ENCODE measurements around the gene NEK11.

Gene NEK11

DNA sequence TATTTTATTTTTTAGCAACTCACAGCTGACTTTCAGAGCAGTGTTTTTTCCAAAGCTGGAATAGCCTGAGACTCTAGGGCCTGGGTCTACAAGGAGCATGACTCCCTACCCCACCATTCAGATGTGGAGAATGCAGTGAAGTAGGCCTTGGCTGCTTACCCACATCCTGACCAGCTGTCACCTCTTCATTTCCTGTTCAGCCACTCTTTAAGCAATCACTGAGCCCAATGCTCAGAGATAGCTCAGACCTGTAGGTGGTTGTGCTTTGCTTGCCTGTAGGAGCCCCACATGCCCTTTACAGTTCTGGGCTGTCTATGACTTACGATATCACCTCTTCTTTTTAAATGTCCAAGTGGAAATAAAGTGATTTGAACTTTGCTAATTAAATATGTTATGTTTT lies 148.1 kb downstream of the NEK11 start:
- no peaks in the 10 kb centered on the region for H3K79me2 ChIP-seq (ENCODE audit: control insufficient read depth, insufficient read depth, low read length, unreplicated experiment)
- no peaks in the 10 kb centered on the region for H3K4me1 ChIP-seq (ENCODE audit: control insufficient read depth, insufficient read depth, low read length, unreplicated experiment)
- no peak overlapping the region for H2AFZ ChIP-seq (ENCODE audit: low read length, unreplicated experiment)
- no peaks in the 10 kb centered on the region for H3K27me3 ChIP-seq (ENCODE audit: insufficient read depth, low read length)
- no peak overlapping the region for H3K27ac ChIP-seq (ENCODE audit: low read depth, low read length)
- no peaks in the 10 kb centered on the region for H3K36me3 ChIP-seq (ENCODE audit: insufficient read depth, low read length)
- no peak overlapping the region for H3K4me3 ChIP-seq (ENCODE audit: low read depth, low read length)

DNA sequence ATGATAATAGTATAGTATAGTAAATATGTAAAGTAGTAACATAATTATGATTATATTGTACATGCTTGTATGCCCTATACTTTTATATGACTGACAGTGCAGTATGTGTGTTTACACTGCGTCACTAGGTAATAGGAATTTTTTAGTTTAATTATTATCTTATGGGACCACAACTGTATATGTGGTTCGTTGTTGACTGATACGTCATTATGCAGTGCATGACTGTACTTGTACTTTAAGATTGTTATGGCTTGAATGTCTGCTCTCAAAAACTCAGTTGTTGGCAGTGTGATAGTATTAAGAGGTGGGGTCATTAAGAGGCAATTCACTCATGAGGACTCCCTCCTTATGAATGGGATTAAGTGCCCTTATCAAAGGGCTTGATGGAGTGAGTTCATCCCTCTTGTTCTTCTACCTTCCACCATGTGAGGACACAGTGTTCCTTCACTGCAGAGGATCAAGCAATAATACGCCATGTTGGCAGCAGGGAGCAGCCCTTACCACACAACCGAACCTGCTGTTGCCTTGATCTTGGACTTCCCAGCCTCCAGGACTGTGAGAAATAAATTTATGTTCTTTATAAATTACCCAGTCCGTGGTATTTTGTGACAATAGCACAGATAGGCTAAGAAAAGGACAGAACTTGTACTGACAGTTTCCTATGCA lies 152.2 kb downstream of the NEK11 start:
- no peak overlapping the region for H3K27ac ChIP-seq (ENCODE audit: low read depth, low read length)
- H3K4me1 ChIP-seq (ENCODE audit: control insufficient read depth, insufficient read depth, low read length, unreplicated experiment): no peaks in the 10 kb centered on the region
- H3K4me3 ChIP-seq (ENCODE audit: low read depth, low read length): no peak overlapping the region
- no peaks in the 10 kb centered on the region for H3K79me2 ChIP-seq (ENCODE audit: control insufficient read depth, insufficient read depth, low read length, unreplicated experiment)
- H2AFZ ChIP-seq (ENCODE audit: low read length, unreplicated experiment): no peak overlapping the region
- no peaks in the 10 kb centered on the region for H3K27me3 ChIP-seq (ENCODE audit: insufficient read depth, low read length)
- no peaks in the 10 kb centered on the region for H3K36me3 ChIP-seq (ENCODE audit: insufficient read depth, low read length)

DNA sequence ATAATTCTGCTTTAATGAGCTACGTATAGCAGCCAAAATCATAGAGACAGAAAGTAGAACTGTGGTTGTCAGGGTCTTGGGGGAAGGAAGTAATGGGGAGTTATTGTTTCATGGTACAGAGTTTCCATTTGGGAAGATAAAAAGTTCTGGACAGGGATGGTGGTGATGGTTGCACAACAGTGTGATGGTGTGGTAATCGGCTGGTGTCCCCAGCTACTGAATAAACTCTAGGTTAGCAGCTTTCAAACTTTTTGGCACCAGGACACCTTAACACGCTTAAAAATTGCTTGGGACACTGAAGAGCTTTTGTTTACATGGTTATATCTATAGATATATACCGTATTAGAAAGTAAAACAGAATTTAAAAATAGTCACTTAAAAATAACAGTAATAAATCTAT lies 166.0 kb downstream of the NEK11 start:
- H3K27me3 ChIP-seq (ENCODE audit: insufficient read depth, low read length): no peaks in the 10 kb centered on the region
- no peaks in the 10 kb centered on the region for H3K79me2 ChIP-seq (ENCODE audit: control insufficient read depth, insufficient read depth, low read length, unreplicated experiment)
- H3K36me3 ChIP-seq (ENCODE audit: insufficient read depth, low read length): no peaks in the 10 kb centered on the region
- H2AFZ ChIP-seq (ENCODE audit: low read length, unreplicated experiment): no peak overlapping the region
- H3K27ac ChIP-seq (ENCODE audit: low read depth, low read length): no peak overlapping the region
- H3K4me3 ChIP-seq (ENCODE audit: low read depth, low read length): no peak overlapping the region
- no peaks in the 10 kb centered on the region for H3K4me1 ChIP-seq (ENCODE audit: control insufficient read depth, insufficient read depth, low read length, unreplicated experiment)

DNA sequence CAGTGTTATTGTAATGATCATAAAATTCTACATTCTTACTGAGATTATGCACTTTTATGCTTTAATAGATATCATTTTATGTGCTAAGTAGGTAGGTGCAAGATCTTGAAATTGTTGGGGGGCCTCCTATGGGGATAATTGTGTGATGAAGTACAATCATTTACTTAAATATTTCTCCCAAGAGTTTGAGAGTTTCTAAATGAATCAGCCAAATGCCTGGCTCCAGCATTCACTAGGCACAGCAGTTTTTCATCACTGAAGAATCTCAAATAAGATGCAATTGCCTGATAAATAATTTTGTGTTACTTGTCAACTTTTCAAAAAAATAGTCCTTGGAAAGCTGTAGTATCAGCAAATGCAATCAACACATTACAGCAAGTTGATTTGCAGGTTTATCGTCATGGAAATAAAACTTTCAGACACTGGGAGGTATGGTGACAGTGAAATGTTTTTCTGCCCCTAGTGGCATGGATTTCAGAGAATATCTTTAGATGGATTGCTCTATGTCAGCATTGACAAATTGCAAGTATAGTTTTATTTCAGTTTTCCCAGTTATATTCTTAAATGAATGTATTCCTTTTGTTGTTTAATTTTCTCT lies 167.1 kb downstream of the NEK11 start:
- H3K27me3 ChIP-seq (ENCODE audit: insufficient read depth, low read length): no peaks in the 10 kb centered on the region
- no peak overlapping the region for H3K4me3 ChIP-seq (ENCODE audit: low read depth, low read length)
- no peaks in the 10 kb centered on the region for H3K79me2 ChIP-seq (ENCODE audit: control insufficient read depth, insufficient read depth, low read length, unreplicated experiment)
- H3K27ac ChIP-seq (ENCODE audit: low read depth, low read length): no peak overlapping the region
- H3K4me1 ChIP-seq (ENCODE audit: control insufficient read depth, insufficient read depth, low read length, unreplicated experiment): no peaks in the 10 kb centered on the region
- no peaks in the 10 kb centered on the region for H3K36me3 ChIP-seq (ENCODE audit: insufficient read depth, low read length)
- H2AFZ ChIP-seq (ENCODE audit: low read length, unreplicated experiment): no peak overlapping the region

DNA sequence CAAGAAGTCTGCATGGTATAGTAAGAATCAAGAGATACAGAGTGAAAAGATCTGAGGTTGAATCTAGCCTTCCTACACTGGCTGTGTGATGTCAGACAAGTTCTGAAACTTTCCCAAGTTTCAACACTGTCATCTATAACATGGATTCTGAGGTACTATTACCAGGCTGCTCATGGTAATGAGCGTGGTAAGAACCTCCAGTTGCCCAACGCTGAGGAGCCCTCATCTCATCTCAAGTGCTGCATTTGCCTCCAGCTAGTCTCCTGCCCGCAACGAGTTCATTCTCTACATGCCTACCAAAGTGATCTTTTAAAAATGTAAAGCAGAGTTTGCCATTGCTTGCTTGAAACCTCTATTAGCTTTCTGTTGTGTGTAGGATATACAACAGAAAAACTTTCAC lies 168.1 kb downstream of the NEK11 start:
- no peak overlapping the region for H3K27ac ChIP-seq (ENCODE audit: low read depth, low read length)
- H2AFZ ChIP-seq (ENCODE audit: low read length, unreplicated experiment): no peak overlapping the region
- no peaks in the 10 kb centered on the region for H3K36me3 ChIP-seq (ENCODE audit: insufficient read depth, low read length)
- no peak overlapping the region for H3K4me3 ChIP-seq (ENCODE audit: low read depth, low read length)
- H3K79me2 ChIP-seq (ENCODE audit: control insufficient read depth, insufficient read depth, low read length, unreplicated experiment): no peaks in the 10 kb centered on the region
- H3K4me1 ChIP-seq (ENCODE audit: control insufficient read depth, insufficient read depth, low read length, unreplicated experiment): no peaks in the 10 kb centered on the region
- no peaks in the 10 kb centered on the region for H3K27me3 ChIP-seq (ENCODE audit: insufficient read depth, low read length)

DNA sequence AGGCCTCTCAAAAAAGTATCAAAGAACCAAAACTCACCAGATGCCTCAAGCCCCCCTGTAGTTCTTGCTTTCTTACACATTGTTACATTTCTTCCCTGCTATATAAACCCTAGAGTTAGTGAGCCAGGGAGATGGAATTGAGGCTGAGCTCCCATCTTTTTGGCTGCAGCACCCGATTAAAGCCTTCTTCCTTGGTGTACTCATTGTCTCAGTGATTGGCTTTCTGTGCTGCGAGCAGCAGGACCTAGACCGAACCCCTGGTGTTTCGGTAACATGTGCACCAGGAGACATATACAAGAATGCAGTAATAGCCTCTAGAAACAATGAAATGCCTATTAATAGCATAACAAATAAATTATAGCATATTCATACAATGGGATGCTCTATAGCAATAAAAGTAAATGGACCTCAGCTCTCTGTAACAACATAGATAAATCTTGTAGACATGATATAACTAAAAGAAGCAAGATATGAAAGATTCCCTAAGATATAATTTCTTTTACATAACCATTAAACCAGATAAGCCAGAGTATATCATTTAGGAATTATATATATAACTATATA lies 174.0 kb downstream of the NEK11 start:
- Histone ChIP-seq H3K27ac (ENCODE audit: low read depth, low read length) (no peak overlapping the region), H3K79me2 (ENCODE audit: control insufficient read depth, insufficient read depth, low read length, unreplicated experiment) (no peaks in the 10 kb centered on the region), H3K4me3 (ENCODE audit: low read depth, low read length) (no peak overlapping the region), H3K4me1 (ENCODE audit: control insufficient read depth, insufficient read depth, low read length, unreplicated experiment) (no peaks in the 10 kb centered on the region), H3K36me3 (ENCODE audit: insufficient read depth, low read length) (no peaks in the 10 kb centered on the region), H2AFZ (ENCODE audit: low read length, unreplicated experiment) (no peak overlapping the region), H3K27me3 (ENCODE audit: insufficient read depth, low read length) (no peaks in the 10 kb centered on the region)

DNA sequence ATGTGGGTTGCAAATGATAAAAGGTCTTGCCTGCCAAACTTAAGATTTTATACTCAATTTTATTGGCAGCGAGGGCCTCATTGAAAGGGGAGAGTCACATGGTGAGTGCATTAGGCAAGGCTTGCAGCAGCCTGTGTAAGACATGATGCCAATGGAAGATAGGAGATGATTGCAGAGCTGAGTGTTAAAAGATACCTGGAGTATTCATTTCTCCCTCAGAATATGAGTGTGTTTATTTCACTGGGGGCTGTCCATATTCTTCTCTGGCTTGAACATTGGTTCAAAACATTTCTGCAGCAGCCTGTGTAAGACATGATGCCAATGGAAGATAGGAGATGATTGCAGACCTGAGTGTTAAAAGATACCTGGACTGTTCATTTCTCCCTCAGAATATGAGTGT lies 189.7 kb downstream of the NEK11 start:
- H3K27me3 ChIP-seq (ENCODE audit: insufficient read depth, low read length): no peaks in the 10 kb centered on the region
- no peaks in the 10 kb centered on the region for H3K36me3 ChIP-seq (ENCODE audit: insufficient read depth, low read length)
- no peak overlapping the region for H2AFZ ChIP-seq (ENCODE audit: low read length, unreplicated experiment)
- H3K4me3 ChIP-seq (ENCODE audit: low read depth, low read length): peak overlapping the region; percentile 57; the same call in 1 of the 2 replicates
- H3K79me2 ChIP-seq (ENCODE audit: control insufficient read depth, insufficient read depth, low read length, unreplicated experiment): no peaks in the 10 kb centered on the region
- H3K4me1 ChIP-seq (ENCODE audit: control insufficient read depth, insufficient read depth, low read length, unreplicated experiment): peaks cover 30% of the 10 kb centered on the region
- H3K27ac ChIP-seq (ENCODE audit: low read depth, low read length): peak overlapping the region; percentile 95

DNA sequence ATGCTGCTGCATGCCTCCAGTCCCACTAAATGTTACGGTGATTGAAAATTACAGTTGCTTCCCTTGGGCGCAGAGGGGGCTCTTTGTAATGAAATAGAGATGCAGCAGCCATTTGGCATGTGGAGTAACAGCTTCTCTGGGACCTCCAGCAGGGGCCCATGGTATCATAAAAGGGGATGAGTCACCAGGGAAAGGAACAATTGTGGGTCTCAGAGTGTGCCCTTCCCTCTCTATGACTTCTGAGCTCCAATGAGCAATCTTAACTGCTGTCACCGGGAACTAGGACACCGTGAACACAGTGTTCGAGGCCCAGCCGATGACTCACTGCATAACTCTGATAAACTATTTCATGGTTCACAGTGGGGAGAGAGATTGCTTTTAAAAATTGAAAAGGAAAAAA lies 190.1 kb downstream of the NEK11 start:
- Histone ChIP-seq H3K79me2 (ENCODE audit: control insufficient read depth, insufficient read depth, low read length, unreplicated experiment) (no peaks in the 10 kb centered on the region), H2AFZ (ENCODE audit: low read length, unreplicated experiment) (peak overlapping the region; percentile 97), H3K4me1 (ENCODE audit: control insufficient read depth, insufficient read depth, low read length, unreplicated experiment) (peaks cover 32% of the 10 kb centered on the region), H3K27ac (ENCODE audit: low read depth, low read length) (peak overlapping the region; percentile 95), H3K27me3 (ENCODE audit: insufficient read depth, low read length) (no peaks in the 10 kb centered on the region), H3K36me3 (ENCODE audit: insufficient read depth, low read length) (no peaks in the 10 kb centered on the region), H3K4me3 (ENCODE audit: low read depth, low read length) (peak overlapping the region; percentile 57)

DNA sequence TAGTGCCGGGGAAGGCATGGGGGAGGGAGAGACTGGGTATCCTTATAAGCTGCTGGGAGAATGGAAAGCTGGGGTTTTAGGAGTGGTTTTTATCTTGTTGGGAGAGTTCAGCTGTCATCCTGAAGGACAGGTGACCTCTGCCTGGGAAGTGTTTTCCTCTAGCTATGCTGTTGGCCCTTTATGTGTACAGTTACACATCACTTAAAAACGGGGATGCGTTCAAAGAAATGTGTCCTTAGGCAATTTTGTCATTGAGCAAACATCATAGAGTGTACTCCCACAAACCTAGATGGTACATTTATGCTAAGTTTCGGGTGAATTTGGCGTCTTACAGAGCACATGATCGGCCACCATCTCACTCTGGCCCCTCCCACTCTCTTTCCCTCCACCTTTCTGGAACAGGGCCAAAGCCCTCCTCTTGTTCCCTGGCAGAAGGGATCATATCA lies 190.6 kb downstream of the NEK11 start:
- Histone ChIP-seq H3K4me1 (ENCODE audit: control insufficient read depth, insufficient read depth, low read length, unreplicated experiment) (peaks cover 36% of the 10 kb centered on the region), H3K27ac (ENCODE audit: low read depth, low read length) (peak overlapping the region; percentile 95), H3K27me3 (ENCODE audit: insufficient read depth, low read length) (no peaks in the 10 kb centered on the region), H3K36me3 (ENCODE audit: insufficient read depth, low read length) (no peaks in the 10 kb centered on the region), H2AFZ (ENCODE audit: low read length, unreplicated experiment) (peak overlapping the region; percentile 97), H3K4me3 (ENCODE audit: low read depth, low read length) (peak overlapping the region; percentile 57), H3K79me2 (ENCODE audit: control insufficient read depth, insufficient read depth, low read length, unreplicated experiment) (no peaks in the 10 kb centered on the region)

DNA sequence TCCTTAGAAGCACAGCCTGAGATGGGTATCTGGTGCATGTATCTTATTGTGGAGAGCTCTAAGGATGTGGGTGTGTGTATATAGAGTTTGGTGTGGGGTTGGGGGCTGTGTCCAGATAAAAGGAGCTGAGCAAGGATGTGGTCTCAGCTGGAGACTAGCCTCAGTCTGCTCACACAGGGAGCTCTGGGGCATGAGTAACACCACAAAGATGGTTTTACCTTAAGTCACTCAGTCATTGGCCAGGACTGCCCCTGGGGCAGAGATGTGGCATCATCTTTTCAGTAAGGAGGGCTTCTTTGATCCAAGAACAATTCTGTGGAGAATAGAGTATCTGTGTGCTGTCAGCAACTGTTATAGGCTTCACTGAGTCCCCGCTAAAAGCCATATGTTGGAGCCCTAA lies 191.5 kb downstream of the NEK11 start:
- H2AFZ ChIP-seq (ENCODE audit: low read length, unreplicated experiment): peak overlapping the region; percentile 97
- peak overlapping the region; percentile 95 for H3K27ac ChIP-seq (ENCODE audit: low read depth, low read length)
- no peaks in the 10 kb centered on the region for H3K27me3 ChIP-seq (ENCODE audit: insufficient read depth, low read length)
- no peaks in the 10 kb centered on the region for H3K79me2 ChIP-seq (ENCODE audit: control insufficient read depth, insufficient read depth, low read length, unreplicated experiment)
- H3K36me3 ChIP-seq (ENCODE audit: insufficient read depth, low read length): no peaks in the 10 kb centered on the region
- H3K4me1 ChIP-seq (ENCODE audit: control insufficient read depth, insufficient read depth, low read length, unreplicated experiment): peaks cover 36% of the 10 kb centered on the region
- no peak overlapping the region for H3K4me3 ChIP-seq (ENCODE audit: low read depth, low read length)

DNA sequence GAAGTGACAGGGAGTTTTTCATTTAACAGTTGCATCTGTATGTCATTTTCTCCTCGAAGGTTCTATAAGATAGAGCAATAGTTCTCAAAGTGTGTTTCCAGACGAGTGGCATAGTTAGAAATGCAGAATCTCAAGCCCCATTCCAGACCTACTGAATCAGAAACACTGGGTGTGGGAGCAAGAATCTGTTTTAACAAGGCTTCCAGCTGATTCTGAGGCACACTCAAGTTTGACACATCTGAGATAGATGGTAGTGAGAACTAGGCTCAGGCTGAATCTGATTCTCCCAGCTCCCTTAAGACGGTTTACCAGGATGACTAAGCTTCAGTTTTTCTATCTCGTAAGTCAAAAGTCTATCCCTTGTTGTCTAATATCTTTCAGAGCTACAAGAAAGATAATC lies 195.1 kb downstream of the NEK11 start:
- Histone ChIP-seq H3K27me3 (ENCODE audit: insufficient read depth, low read length) (no peaks in the 10 kb centered on the region), H3K4me3 (ENCODE audit: low read depth, low read length) (no peak overlapping the region), H2AFZ (ENCODE audit: low read length, unreplicated experiment) (no peak overlapping the region), H3K27ac (ENCODE audit: low read depth, low read length) (no peak overlapping the region), H3K4me1 (ENCODE audit: control insufficient read depth, insufficient read depth, low read length, unreplicated experiment) (peaks cover 24% of the 10 kb centered on the region), H3K36me3 (ENCODE audit: insufficient read depth, low read length) (no peaks in the 10 kb centered on the region), H3K79me2 (ENCODE audit: control insufficient read depth, insufficient read depth, low read length, unreplicated experiment) (no peaks in the 10 kb centered on the region)
